GM13977 (cell line): Measurements from ENCODE around the gene EGFLAM.

Source experiments
- DNase-seq: peaks from one replicate; pipeline ENCODE4 v3.0.0; 2012; ENCODE audit warnings: low spot score
- CTCF ChIP-seq: IDR thresholded peaks from 2 replicates; pipeline ENCODE4 v1.5.1; 2012; ENCODE audit warnings: mild to moderate bottlenecking, control low read depth; ENCODE audit not compliant: insufficient read depth; ENCODE audit errors: extremely low read depth, missing control alignments
- in situ Hi-C: fragments of 300-500 bp; cut with MboI; formaldehyde crosslinking; loops from one replicate; pipeline ENCODE4 v1.12.0; 2022; ENCODE audit warnings: low sequenced_read_pairs, low pct_unique_long_range_greater_than_20kb, mixed read lengths, inconsistent platforms; ENCODE audit not compliant: unreplicated experiment

Gene EGFLAM

GRCh38 chr5:38228914-38229313, 29.4 kb upstream of the EGFLAM start:
- DNase-seq, result no peak
- TF ChIP-seq CTCF, result no peak
- in situ Hi-C loops, result no loop called here

- DNase-seq, result no peak
- in situ Hi-C loops, result no loop called here
- no peak for TF ChIP-seq CTCF
These were observed 23.6 kb upstream of the EGFLAM start for GRCh38 chr5:38234737-38235136.

- DNase-seq, result no peak
- no peak for TF ChIP-seq CTCF
- in situ Hi-C loops, result no loop called here
These were observed 20.7 kb upstream of the EGFLAM start for GRCh38 chr5:38237681-38238080.

GRCh38 chr5:38240212-38240611, 18.1 kb upstream of the EGFLAM start:
- TF ChIP-seq CTCF, result no peak
- no peak for DNase-seq
- in situ Hi-C loops, result no loop called here

GRCh38 chr5:38241655-38242054, 16.7 kb upstream of the EGFLAM start:
- DNase-seq, result no peak
- no peak for TF ChIP-seq CTCF
- in situ Hi-C loops, result no loop called here

- no peak for DNase-seq
- in situ Hi-C loops, result no loop called here
- no peak for TF ChIP-seq CTCF
These were observed 13.1 kb upstream of the EGFLAM start for GRCh38 chr5:38245307-38245706.

- in situ Hi-C loops, result no loop called here
- TF ChIP-seq CTCF, result no peak
- DNase-seq, result no peak
These were observed 9.1 kb upstream of the EGFLAM start for GRCh38 chr5:38249301-38249700.
